Breast epithelium (tissue), 3 donors: ENCODE data around the gene TBC1D2B.

Experiments used
- POLR2AphosphoS5 ChIP-seq, 3 donors: sonication (generic); formaldehyde crosslinking; IDR thresholded peaks; one replicate each; pipeline ENCODE4 v1.6.1; 2017; ENCODE audit warnings: antibody characterized with exemption in 3 of 3
- TF ChIP-seq, protein P1 (sequence below), 3 donors: fragments of 450-650 bp; IDR thresholded peaks; one replicate each; pipeline ENCODE4 v1.5.1; 2016 to 2017; ENCODE audit warnings: antibody characterized with exemption in 3 of 3, mild to moderate bottlenecking in 3 of 3, moderate library complexity in 3 of 3

DNA sequence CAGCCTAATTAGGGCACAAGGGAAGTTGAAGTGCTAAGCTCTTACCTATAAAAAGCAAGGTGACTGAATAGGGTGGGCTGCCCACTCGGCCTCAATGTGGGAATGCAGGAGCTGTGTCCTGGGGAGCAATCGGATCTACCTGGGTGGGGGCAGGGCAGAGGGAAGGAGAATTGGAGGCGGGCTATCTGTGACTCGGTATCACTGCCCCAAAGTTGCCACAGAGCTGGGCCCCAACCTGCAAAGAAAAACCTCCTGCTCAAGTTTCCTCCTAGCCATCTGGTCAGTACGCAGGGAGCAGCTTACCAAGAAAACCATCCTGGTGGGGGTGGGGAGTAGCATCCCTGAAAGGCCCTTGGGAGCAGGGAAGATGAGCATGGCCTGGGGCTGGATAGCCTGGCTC lies 43.0 kb upstream of the TBC1D2B start:
- TF ChIP-seq, protein P1, sequence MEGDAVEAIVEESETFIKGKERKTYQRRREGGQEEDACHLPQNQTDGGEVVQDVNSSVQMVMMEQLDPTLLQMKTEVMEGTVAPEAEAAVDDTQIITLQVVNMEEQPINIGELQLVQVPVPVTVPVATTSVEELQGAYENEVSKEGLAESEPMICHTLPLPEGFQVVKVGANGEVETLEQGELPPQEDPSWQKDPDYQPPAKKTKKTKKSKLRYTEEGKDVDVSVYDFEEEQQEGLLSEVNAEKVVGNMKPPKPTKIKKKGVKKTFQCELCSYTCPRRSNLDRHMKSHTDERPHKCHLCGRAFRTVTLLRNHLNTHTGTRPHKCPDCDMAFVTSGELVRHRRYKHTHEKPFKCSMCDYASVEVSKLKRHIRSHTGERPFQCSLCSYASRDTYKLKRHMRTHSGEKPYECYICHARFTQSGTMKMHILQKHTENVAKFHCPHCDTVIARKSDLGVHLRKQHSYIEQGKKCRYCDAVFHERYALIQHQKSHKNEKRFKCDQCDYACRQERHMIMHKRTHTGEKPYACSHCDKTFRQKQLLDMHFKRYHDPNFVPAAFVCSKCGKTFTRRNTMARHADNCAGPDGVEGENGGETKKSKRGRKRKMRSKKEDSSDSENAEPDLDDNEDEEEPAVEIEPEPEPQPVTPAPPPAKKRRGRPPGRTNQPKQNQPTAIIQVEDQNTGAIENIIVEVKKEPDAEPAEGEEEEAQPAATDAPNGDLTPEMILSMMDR (IDR thresholded peaks at IDR 0.05): no peak
- no peak for TF ChIP-seq POLR2AphosphoS5 (IDR thresholded peaks at IDR 0.05)
